ENCODE results near the gene ELF2.
"Not testable (repeated sequence)": the region's sequence is repeated elsewhere in the genome, so short reads cannot be mapped to it uniquely, and the experiment has no call there.

Gene ELF2

GRCh38 chr4:139015948-139016471, 161.0 kb downstream of the ELF2 start:
- peak; percentile 62 for DNase-seq

- peak; percentile 94 for DNase-seq
These were observed 161.6 kb downstream of the ELF2 start, which contains the start of gene NOCT for GRCh38 chr4:139015269-139015947. TSS of gene NOCT (plus strand) at chr4:139015781. CDS start at chr4:139015982, 201 bp downstream.

GRCh38 chr4:139014371-139015268, 162.4 kb downstream of the ELF2 start:
- DNase-seq, result no peak

- no peak for DNase-seq
These were observed 165.6 kb downstream of the ELF2 start for GRCh38 chr4:139011225-139011950.

- no peak for DNase-seq
These were observed 167.3 kb downstream of the ELF2 start for GRCh38 chr4:139009702-139010101.

GRCh38 chr4:139008278-139008677, 168.7 kb downstream of the ELF2 start:
- DNase-seq, result not testable (repeated sequence)

GRCh38 chr4:139007640-139008039, 169.4 kb downstream of the ELF2 start:
- DNase-seq, result no peak
